GM21390 (cell line): ENCODE data around the gene TMEM184A.

Source experiments
- ATAC-seq: cut with Tn5 transposase; IDR thresholded peaks from one replicate; pipeline ENCODE4 v1.9.1; 2021; ENCODE audit not compliant: unreplicated experiment

The TMEM184A gene

DNA sequence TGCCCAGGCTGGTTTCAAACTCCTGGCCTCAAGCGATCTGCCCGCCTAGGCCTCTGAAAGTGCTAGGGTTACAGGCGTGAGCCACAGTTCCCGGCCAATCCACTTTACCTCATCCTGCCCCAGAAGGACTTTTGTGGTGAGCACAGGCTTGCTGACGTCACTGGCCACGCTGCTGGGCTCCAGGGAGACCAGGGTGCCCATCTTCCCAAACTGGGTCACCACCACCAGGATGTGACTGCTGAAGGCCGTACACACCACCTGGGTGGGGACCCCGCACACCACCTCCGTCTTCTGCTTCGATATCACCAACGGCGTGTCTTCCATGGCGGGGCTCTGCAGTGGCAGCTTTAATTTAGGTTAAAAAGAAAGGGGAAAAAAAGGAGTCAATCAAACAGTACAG, 13.0 kb upstream of the TMEM184A start:
- no peak for ATAC-seq

- ATAC-seq = no peak
These were observed 12.0 kb upstream of the TMEM184A start for GRCh38 chr7:1567896-1568510.

DNA sequence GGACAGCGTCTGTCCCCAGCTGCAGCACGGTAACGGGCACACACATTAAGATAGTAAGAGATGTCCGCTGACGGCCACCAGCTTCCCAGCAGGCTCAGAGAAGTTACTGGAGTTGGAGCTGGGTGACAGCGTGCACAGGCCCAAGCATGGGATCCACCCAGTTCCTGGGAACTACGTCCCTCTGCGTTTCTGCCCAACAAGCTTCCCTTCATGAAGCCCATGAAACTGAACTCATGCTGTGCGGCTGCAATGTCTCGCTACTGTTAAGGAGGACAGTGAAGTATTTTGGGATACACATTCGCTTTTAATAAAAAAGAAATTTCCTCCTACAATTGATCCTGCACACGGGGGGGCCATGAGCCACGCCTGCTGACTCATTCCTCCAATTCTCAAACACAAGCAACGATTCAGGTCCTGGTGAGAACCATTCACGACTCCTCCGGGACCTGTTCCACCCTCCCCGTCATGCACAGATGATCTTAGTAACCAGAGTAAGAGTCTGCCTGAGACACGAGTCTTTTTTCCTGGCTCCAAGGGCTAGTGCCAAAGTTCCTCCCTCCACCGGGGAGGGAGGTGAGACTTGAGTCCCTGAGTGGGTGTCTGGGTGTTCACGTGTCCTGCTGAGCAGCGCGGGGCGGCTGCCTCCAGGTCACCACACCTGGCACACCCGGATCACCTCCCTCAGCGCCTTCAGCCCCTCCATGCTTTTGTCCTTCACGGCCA, 11.2 kb upstream of the TMEM184A start:
- no peak for ATAC-seq

- ATAC-seq = no peak
These were observed 10.7 kb upstream of the TMEM184A start for GRCh38 chr7:1566687-1567048.

DNA sequence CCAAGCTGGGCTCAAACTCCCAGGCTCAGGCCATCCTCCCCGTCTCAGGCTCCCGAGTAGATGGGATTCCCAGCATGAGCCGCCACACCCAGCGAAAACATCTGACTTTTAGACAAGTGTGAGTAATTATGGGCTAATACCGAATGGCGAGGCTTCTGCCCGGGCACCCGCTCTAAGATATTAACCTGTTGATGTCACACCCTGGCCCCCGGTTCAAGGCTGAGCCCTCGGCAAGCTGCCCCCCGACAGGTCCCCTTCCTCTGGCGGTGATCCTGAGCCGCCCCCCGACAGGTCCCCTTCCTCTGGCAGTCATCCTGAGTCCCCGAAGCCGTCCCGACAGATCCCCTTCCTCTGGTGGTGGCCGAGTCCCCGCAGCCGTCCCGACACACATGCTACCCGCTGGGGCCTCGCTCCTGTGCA, 8.6 kb upstream of the TMEM184A start:
- no peak for ATAC-seq

DNA sequence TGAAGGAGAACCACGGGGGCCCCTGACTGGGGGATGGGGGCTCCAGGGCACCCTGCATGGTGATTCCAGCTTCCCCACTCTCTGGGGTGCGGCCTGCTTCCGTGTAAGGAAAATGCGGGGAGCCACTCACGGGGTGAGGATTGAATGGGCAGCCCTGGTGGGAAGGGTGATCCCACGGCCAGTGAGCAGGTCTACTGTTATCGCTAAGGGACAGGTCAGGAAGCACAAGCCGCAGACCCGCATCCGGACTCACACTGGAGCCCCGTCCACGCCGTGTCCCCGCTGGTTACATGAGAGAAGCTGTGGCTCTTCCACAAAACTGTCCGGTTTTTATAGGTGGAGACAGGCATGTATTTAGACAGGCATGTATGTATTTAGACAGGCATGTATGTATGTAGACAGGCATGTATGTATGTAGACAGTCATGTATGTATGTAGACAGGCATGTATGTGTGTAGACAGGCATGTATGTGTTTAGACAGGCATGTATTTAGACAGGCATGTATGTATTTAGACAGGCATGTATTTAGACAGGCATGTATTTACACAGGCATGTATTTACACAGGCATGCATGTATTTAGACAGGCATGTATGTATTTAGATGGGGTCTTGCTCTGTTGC, 8.1 kb upstream of the TMEM184A start:
- no peak for ATAC-seq

- no peak for ATAC-seq
These were observed 6.6 kb upstream of the TMEM184A start for GRCh38 chr7:1562597-1563051.

DNA sequence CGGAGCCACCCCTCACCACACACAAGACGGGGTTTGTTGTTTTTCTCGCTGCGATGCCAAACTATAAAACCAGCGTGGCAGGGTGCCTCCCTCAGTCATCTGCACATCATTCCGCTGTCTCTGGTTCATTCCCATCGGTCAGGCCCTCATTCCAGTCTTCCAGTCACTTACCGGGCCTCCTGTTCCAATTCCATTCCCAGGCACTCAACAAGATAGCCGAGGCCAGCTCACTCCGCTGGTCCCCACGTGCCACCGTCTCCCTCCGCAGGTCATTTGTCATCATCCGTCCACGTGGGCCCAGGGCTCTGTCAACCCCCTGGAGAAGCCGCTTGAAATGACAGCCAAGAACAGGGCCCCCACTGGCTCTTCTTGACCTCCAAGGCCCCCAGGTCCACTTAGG, 6.1 kb upstream of the TMEM184A start:
- ATAC-seq = no peak

DNA sequence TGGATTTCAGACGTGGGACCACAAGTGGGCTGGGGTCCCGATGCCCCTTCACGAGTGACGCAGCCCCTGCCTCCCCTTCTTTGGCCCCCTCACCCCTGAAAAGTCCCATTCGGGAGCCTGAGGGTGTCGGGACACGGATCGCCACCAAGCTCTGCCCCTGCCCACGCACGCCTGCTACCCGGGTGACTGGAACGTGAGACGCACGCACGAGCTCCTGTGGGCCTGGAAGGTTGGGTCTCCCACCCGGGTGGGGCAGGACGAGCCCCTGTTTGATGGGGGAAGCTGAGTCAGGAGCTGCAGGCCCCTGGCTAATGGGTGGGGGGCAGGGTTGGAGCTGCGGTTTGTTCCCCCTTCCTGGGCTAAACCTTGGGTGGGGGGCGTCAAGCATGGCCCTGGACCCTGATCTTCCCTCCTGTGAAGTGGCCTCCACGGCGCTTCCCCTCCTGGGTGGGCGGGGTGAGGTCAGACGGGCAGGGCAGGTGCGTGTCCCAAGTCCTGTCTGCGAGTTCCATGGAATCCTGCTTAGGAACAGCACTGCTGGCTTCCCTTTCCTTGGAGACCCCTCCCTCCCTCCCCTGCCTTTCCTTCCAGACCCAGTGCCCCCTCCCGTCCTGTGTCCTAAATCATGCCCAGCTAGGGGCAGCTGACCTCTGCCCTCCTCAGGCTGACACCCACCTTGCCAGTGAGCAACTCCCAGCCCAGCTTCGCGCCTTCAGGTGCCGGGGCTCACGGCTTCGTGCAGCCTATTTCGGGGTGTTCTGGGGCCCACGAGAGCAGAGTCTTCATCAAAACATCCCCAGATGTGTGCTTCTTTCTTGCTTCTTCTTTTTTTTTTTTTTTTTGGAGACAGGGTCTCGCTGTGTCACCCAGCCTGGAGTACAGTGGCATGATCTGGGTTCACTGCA, 5.3 kb upstream of the TMEM184A start:
- no peak for ATAC-seq

- no peak for ATAC-seq
These were observed 4.6 kb upstream of the TMEM184A start for GRCh38 chr7:1560620-1561031.

GRCh38 chr7:1559626-1560590, 3.9 kb upstream of the TMEM184A start:
- no peak for ATAC-seq

- ATAC-seq = no peak
These were observed 3.0 kb upstream of the TMEM184A start for GRCh38 chr7:1558841-1559625.

- ATAC-seq = no peak
These were observed 2.3 kb upstream of the TMEM184A start for GRCh38 chr7:1558181-1558811.

DNA sequence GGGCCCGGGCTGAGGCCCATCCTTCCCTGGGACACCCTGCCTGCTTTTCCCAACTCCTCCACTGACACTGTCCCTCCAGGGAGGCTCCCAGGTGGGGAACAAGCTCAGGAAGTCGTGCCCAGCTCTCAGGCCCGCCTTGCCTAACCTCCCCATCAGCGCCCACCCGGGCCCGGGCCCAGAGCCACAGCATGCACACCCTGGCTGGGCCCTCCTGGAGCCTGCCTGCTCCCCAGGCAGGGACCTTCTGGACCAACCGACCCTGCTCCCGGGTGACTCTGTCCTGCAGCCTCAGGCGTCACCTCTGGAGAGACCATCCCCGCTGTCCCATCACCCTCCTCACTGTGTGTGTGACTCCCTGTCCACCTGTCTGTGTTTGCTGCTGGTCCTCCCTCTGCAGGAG, 1.8 kb upstream of the TMEM184A start:
- ATAC-seq = no peak

GRCh38 chr7:1557006-1557405, 1.0 kb upstream of the TMEM184A start:
- no peak for ATAC-seq

- ATAC-seq = no peak
These were observed 776 bp downstream of the TMEM184A start for GRCh38 chr7:1555046-1555812.

DNA sequence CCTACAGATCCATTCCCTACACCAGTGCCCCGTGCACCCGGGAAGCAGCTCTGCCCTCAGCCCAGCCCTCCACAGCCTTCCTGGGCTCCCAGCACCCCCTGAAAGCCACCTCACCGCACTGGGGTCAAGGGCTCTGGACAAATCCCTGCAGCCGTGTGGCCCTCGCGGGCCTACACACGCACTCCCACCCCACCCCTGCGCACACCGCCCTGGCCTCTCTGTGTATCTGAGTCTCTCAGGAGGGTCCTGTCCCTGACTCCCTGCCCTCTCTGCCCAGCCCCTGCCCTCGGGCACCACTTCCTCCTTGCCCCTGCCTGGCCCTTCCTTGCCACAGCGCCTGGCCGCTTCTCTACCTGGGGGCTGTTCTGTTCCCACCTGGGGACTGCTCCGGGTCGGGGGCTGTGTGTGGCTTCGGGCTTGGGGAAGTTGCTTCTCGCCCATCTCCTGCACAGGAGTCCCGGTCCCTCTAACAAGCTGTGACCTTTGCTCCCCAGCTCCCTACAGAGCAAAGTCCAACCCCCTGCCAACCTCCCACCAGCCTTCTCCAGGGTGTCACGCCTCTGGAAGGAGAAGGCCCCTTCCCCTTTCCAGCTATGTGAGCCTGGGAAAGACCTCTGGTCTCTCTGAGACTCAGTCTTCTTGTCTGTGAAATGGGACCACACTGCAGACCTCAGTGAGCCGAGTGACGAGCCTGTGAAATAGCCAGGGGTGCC, 1.5 kb downstream of the TMEM184A start:
- no peak for ATAC-seq
